Peyer's patch (tissue), 4 donors: ENCODE data around the gene ARID1B.

ENCODE experiments used
- POLR2A ChIP-seq, 2 donors: fragments of 450-650 bp; IDR thresholded peaks; one replicate each; pipeline ENCODE4 v1.5.1; 2017; ENCODE audit warnings: antibody characterized with exemption in 2 of 2, mild to moderate bottlenecking in 2 of 2, moderate library complexity in 2 of 2
- TF ChIP-seq, protein P1 (sequence below), 6 experiments: fragments of 450-650 bp in 4 of 6; fragments of 200-600 bp in 2 of 6; sonication (generic) in 1 of 6; IDR thresholded peaks; one replicate each; pipeline ENCODE4 v1.5.1; 2017 to 2019; ENCODE audit warnings: antibody characterized with exemption in 6 of 6, mild to moderate bottlenecking in 3 of 6, moderate library complexity in 1 of 6

DNA sequence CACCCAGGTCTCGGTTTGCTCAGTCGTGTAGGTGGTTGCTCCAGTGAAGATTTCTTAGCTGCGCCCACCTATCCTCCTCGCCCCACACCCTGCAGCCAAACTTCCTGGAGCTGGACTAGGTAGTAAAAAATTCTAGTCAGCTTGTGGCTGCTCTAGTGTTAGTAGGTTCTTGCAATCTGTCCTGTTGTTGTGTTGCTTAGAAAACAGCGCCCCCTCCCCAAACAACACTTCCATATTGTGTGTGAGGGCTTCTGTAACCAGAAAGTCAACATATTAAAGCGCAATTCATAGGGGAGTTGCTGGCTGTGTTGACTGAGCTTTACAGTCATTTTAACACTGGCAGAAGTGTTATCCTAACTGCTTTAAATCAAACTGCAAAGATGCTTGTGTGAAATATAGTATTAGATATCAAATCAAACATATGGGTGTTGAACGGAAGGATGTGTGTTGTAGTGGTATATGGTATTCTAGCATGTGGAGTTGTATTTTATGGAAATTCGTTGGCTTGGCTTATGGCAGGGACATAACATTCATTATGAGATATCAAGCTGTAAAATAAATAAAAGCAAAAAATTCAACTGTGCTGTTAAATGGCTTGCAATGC is 122.5 kb downstream of the ARID1B start:
- TF ChIP-seq, protein P1, sequence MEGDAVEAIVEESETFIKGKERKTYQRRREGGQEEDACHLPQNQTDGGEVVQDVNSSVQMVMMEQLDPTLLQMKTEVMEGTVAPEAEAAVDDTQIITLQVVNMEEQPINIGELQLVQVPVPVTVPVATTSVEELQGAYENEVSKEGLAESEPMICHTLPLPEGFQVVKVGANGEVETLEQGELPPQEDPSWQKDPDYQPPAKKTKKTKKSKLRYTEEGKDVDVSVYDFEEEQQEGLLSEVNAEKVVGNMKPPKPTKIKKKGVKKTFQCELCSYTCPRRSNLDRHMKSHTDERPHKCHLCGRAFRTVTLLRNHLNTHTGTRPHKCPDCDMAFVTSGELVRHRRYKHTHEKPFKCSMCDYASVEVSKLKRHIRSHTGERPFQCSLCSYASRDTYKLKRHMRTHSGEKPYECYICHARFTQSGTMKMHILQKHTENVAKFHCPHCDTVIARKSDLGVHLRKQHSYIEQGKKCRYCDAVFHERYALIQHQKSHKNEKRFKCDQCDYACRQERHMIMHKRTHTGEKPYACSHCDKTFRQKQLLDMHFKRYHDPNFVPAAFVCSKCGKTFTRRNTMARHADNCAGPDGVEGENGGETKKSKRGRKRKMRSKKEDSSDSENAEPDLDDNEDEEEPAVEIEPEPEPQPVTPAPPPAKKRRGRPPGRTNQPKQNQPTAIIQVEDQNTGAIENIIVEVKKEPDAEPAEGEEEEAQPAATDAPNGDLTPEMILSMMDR (IDR thresholded peaks at IDR 0.05) = no peak
- no peak for TF ChIP-seq POLR2A (IDR thresholded peaks at IDR 0.05)
